Astrocyte (in vitro differentiated cells and primary cell): ENCODE data around the gene SPATC1L. TPM values are rescaled to one million over a fixed set of nuclear protein-coding genes. Genes with fewer than 3 reads are reported as not detected.
A peak's percentile ranks its signal among the peaks of the same experiment; 100 is the strongest.

Experiments
- DNase-seq: peaks from one replicate; pipeline ENCODE4 v3.0.0-alpha.2; 2010; ENCODE audit warnings: low read depth
- FAIRE-seq: peaks from 2 replicates; lab custom pipeline; 2011; peaks lifted over from hg19 to GRCh38; lab: Jason Lieb, UNC
- H2AFZ ChIP-seq: 2 replicates; pipeline ENCODE4 v1.6.0; 2012; ENCODE audit warnings: low read depth, low read length, inconsistent platforms
- H3K27ac ChIP-seq: 2 replicates; pipeline ENCODE4 v1.5.1; 2011; ENCODE audit warnings: low read depth, low read length, inconsistent platforms
- H3K27me3 ChIP-seq: 2 replicates; pipeline ENCODE4 v1.6.0; 2011; ENCODE audit warnings: low read length, inconsistent platforms; ENCODE audit not compliant: insufficient read depth
- H3K36me3 ChIP-seq: 2 replicates; pipeline ENCODE4 v1.5.1; 2011; ENCODE audit warnings: low read length, inconsistent platforms; ENCODE audit not compliant: insufficient read depth
- H3K4me1 ChIP-seq: 2 replicates; pipeline ENCODE4 v1.5.1; 2011; ENCODE audit warnings: low read length, inconsistent platforms; ENCODE audit not compliant: insufficient read depth
- H3K4me2 ChIP-seq: 2 replicates; pipeline ENCODE4 v1.6.0; 2012; ENCODE audit warnings: low read length, inconsistent platforms
- H3K4me3 ChIP-seq: 2 replicates; pipeline ENCODE4 v1.5.1; 2011; ENCODE audit warnings: low read depth, mild to moderate bottlenecking, low read length, inconsistent platforms; ENCODE audit not compliant: insufficient read depth
- H3K79me2 ChIP-seq: 2 replicates; pipeline ENCODE4 v1.6.0; 2012; ENCODE audit warnings: mild to moderate bottlenecking, low read length, inconsistent platforms; ENCODE audit not compliant: insufficient read depth
- H3K9ac ChIP-seq: 2 replicates; pipeline ENCODE4 v1.6.0; 2012; ENCODE audit warnings: mild to moderate bottlenecking, low read length, inconsistent platforms
- H3K9me3 ChIP-seq: 2 replicates; pipeline ENCODE4 v1.5.1; 2012; ENCODE audit warnings: low read depth, mild to moderate bottlenecking, low read length, inconsistent platforms; ENCODE audit not compliant: insufficient read depth
- H4K20me1 ChIP-seq: 2 replicates; pipeline ENCODE4 v1.6.0; 2012; ENCODE audit warnings: low read length, inconsistent platforms; ENCODE audit not compliant: insufficient read depth
- H3K27ac Mint-ChIP-seq: one replicate; pipeline ENCODE4 v1.8.0; 2021; ENCODE audit warnings: mild to moderate bottlenecking, mixed read lengths; ENCODE audit not compliant: unreplicated experiment
- H3K27me3 Mint-ChIP-seq: one replicate; pipeline ENCODE4 v1.8.0; 2021; ENCODE audit warnings: low read depth, mixed read lengths; ENCODE audit not compliant: unreplicated experiment
- H3K36me3 Mint-ChIP-seq: one replicate; pipeline ENCODE4 v1.8.0; 2021; ENCODE audit warnings: low read depth, mixed read lengths; ENCODE audit not compliant: unreplicated experiment
- H3K4me1 Mint-ChIP-seq: one replicate; pipeline ENCODE4 v1.8.0; 2021; ENCODE audit warnings: low read depth, mixed read lengths; ENCODE audit not compliant: unreplicated experiment
- H3K4me3 Mint-ChIP-seq: one replicate; pipeline ENCODE4 v1.8.0; 2021; ENCODE audit warnings: mild to moderate bottlenecking, moderate library complexity, mixed read lengths; ENCODE audit not compliant: unreplicated experiment
- H3K9me3 Mint-ChIP-seq: one replicate; pipeline ENCODE4 v1.8.0; 2021; ENCODE audit warnings: mild to moderate bottlenecking, mixed read lengths; ENCODE audit not compliant: unreplicated experiment
- CTCF ChIP-seq: IDR thresholded peaks from 2 replicates; pipeline ENCODE4 v1.5.1; 2011; ENCODE audit warnings: low read depth, mild to moderate bottlenecking, inconsistent platforms, low read length, moderate library complexity; ENCODE audit not compliant: insufficient read depth
- EZH2 ChIP-seq: IDR thresholded peaks from 2 replicates; pipeline ENCODE4 v1.6.1; 2012; ENCODE audit warnings: mild to moderate bottlenecking, low read length, inconsistent platforms; ENCODE audit not compliant: insufficient read depth
- total RNA-seq: library from RNA; stranded (reverse); gene quantifications from 2 replicates; pipeline ENCODE4 v1.2.1, GENCODE V29; 2021

SPATC1L gene
- total RNA-seq, 1 donor from 2014 or later = 17.8 TPM

- H3K9me3 ChIP-seq = no peaks in the 10 kb centered on the region
- FAIRE-seq (no peak), DNase-seq (no peak)
- H3K4me3 ChIP-seq = no peak overlapping the region
- TF ChIP-seq CTCF (no peak), EZH2 (no peak)
- Mint-ChIP-seq H3K4me3 (peak overlapping the region; percentile 54), H3K9me3 (no peaks in the 10 kb centered on the region), H3K36me3 (peaks cover 19% of the 10 kb centered on the region), H3K27me3 (no peaks in the 10 kb centered on the region), H3K27ac (peak overlapping the region; percentile 41), H3K4me1 (peaks cover 37% of the 10 kb centered on the region)
- H4K20me1 ChIP-seq = peaks cover 24% of the 10 kb centered on the region
- peaks cover 7% of the 10 kb centered on the region for H3K36me3 ChIP-seq
- peaks cover 34% of the 10 kb centered on the region for H3K4me1 ChIP-seq
- no peaks in the 10 kb centered on the region for H3K27me3 ChIP-seq
- H3K9ac ChIP-seq = no peak overlapping the region
- H2AFZ ChIP-seq = no peak overlapping the region
- no peak overlapping the region for H3K27ac ChIP-seq
- peak overlapping the region; percentile 23 for H3K4me2 ChIP-seq
- H3K79me2 ChIP-seq = no peaks in the 10 kb centered on the region
Measured at GRCh38 chr21:46190491-46191131, 6.4 kb upstream of the SPATC1L start.

GRCh38 chr21:46189959-46190490, 5.8 kb upstream of the SPATC1L start:
- Mint-ChIP-seq H3K4me1 (peaks cover 37% of the 10 kb centered on the region), H3K27me3 (no peaks in the 10 kb centered on the region), H3K4me3 (no peak overlapping the region), H3K9me3 (no peaks in the 10 kb centered on the region), H3K36me3 (peaks cover 15% of the 10 kb centered on the region), H3K27ac (no peak overlapping the region)
- no peak overlapping the region for H3K4me3 ChIP-seq
- FAIRE-seq (no peak), DNase-seq (no peak)
- H3K79me2 ChIP-seq = no peaks in the 10 kb centered on the region
- H3K4me1 ChIP-seq = peaks cover 34% of the 10 kb centered on the region
- no peak overlapping the region for H3K9ac ChIP-seq
- H3K36me3 ChIP-seq = peaks cover 7% of the 10 kb centered on the region
- no peak overlapping the region for H3K27ac ChIP-seq
- no peak overlapping the region for H2AFZ ChIP-seq
- peaks cover 21% of the 10 kb centered on the region for H4K20me1 ChIP-seq
- no peak overlapping the region for H3K4me2 ChIP-seq
- H3K9me3 ChIP-seq = no peaks in the 10 kb centered on the region
- TF ChIP-seq EZH2 = no peak
- no peak for TF ChIP-seq CTCF
- H3K27me3 ChIP-seq = no peaks in the 10 kb centered on the region

GRCh38 chr21:46189213-46189958, 5.1 kb upstream of the SPATC1L start:
- DNase-seq = peak; percentile 46
- H3K36me3 ChIP-seq = peaks cover 7% of the 10 kb centered on the region
- Mint-ChIP-seq H3K4me1 (peaks cover 37% of the 10 kb centered on the region), H3K9me3 (no peaks in the 10 kb centered on the region), H3K27me3 (no peaks in the 10 kb centered on the region), H3K27ac (peak overlapping the region; percentile 89), H3K4me3 (peak overlapping the region; percentile 36), H3K36me3 (peaks cover 12% of the 10 kb centered on the region)
- no peaks in the 10 kb centered on the region for H3K9me3 ChIP-seq
- H3K4me3 ChIP-seq = no peak overlapping the region
- H2AFZ ChIP-seq = no peak overlapping the region
- TF ChIP-seq CTCF (no peak), EZH2 (no peak)
- H3K4me1 ChIP-seq = peaks cover 34% of the 10 kb centered on the region
- FAIRE-seq = no peak
- no peaks in the 10 kb centered on the region for H3K79me2 ChIP-seq
- H3K27ac ChIP-seq = peak overlapping the region; percentile 60
- H3K4me2 ChIP-seq = peak overlapping the region; percentile 76
- H3K9ac ChIP-seq = peak overlapping the region; percentile 67
- peaks cover 15% of the 10 kb centered on the region for H4K20me1 ChIP-seq
- H3K27me3 ChIP-seq = no peaks in the 10 kb centered on the region
